Stomach (tissue), 4 donors: ENCODE results near the gene FAM32A.

Experiments
- EP300 ChIP-seq: sonication (generic); formaldehyde crosslinking; IDR thresholded peaks from one replicate; pipeline ENCODE4 v1.6.1; 2017; ENCODE audit warnings: antibody characterized with exemption
- POLR2A ChIP-seq, 4 donors: fragments of 450-650 bp; IDR thresholded peaks; one replicate each; pipeline ENCODE4 v1.6.1; 2016; ENCODE audit warnings: antibody characterized with exemption in 4 of 4, control low read depth in 2 of 4, mild to moderate bottlenecking in 1 of 4, moderate library complexity in 1 of 4
- POLR2AphosphoS5 ChIP-seq, 3 donors: sonication (generic); formaldehyde crosslinking; IDR thresholded peaks; one replicate each; pipeline ENCODE4 v1.6.1; 2016; ENCODE audit warnings: antibody characterized with exemption in 3 of 3
- TF ChIP-seq, protein P1 (sequence below), 7 experiments: fragments of 450-650 bp in 4 of 7; fragments of 200-600 bp in 3 of 7; sonication (generic) in 3 of 7; IDR thresholded peaks; one replicate each; pipeline ENCODE4 v1.5.1; 2016 to 2019; ENCODE audit warnings: antibody characterized with exemption in 7 of 7, control low read depth in 2 of 7, mild to moderate bottlenecking in 1 of 7

DNA sequence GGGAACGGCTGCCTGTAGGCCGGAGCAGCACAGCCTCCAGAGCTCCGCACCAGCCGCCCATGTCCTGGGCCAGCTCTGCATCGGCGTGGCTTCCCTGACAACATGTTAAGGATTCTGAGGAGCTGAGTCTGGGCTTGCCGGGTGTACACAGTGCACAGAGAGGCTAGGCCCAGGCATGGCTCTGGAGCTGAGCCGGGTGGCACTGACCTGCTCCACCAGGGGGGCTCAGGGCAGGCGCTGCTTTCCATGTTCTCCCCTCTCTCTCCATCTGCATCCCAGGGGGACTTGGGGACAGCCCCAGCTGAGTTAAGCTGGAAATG is 44.1 kb downstream of the FAM32A start:
- TF ChIP-seq POLR2A (IDR thresholded peaks at IDR 0.05), result no peak
- TF ChIP-seq, protein P1, sequence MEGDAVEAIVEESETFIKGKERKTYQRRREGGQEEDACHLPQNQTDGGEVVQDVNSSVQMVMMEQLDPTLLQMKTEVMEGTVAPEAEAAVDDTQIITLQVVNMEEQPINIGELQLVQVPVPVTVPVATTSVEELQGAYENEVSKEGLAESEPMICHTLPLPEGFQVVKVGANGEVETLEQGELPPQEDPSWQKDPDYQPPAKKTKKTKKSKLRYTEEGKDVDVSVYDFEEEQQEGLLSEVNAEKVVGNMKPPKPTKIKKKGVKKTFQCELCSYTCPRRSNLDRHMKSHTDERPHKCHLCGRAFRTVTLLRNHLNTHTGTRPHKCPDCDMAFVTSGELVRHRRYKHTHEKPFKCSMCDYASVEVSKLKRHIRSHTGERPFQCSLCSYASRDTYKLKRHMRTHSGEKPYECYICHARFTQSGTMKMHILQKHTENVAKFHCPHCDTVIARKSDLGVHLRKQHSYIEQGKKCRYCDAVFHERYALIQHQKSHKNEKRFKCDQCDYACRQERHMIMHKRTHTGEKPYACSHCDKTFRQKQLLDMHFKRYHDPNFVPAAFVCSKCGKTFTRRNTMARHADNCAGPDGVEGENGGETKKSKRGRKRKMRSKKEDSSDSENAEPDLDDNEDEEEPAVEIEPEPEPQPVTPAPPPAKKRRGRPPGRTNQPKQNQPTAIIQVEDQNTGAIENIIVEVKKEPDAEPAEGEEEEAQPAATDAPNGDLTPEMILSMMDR (IDR thresholded peaks at IDR 0.05), result no peak
- no peak for TF ChIP-seq POLR2AphosphoS5 (IDR thresholded peaks at IDR 0.05)
- no peak for TF ChIP-seq EP300
